Gastroesophageal sphincter (tissue), 3 donors: ENCODE measurements around the gene EHMT1.

Source experiments
- CTCF ChIP-seq, 4 experiments: fragments of 200-600 bp in 2 of 4; fragments of 450-650 bp in 2 of 4; sonication (generic) in 1 of 4; IDR thresholded peaks; one replicate each; pipeline ENCODE4 v1.5.1; 2017 to 2019; ENCODE audit warnings: antibody characterized with exemption in 4 of 4, mild to moderate bottlenecking in 2 of 4, moderate library complexity in 2 of 4
- POLR2A ChIP-seq, 2 donors: fragments of 450-650 bp; IDR thresholded peaks; one replicate each; pipeline ENCODE4 v1.6.1; 2017; ENCODE audit warnings: antibody characterized with exemption in 2 of 2, mild to moderate bottlenecking in 2 of 2, moderate library complexity in 1 of 2
- POLR2AphosphoS5 ChIP-seq: sonication (generic); formaldehyde crosslinking; IDR thresholded peaks from one replicate; pipeline ENCODE4 v1.6.1; 2017; ENCODE audit warnings: antibody characterized with exemption

- TF ChIP-seq CTCF (IDR thresholded peaks at IDR 0.05) = no peak
- no peak for TF ChIP-seq POLR2AphosphoS5
- no peak for TF ChIP-seq POLR2A (IDR thresholded peaks at IDR 0.05)
Observed at GRCh38 chr9:137598943-137599342, 19.9 kb upstream of the EHMT1 start.
